Neural progenitor cell (in vitro differentiated cells): ENCODE results near the gene ANAPC4. TPM values are rescaled to one million over a fixed set of nuclear protein-coding genes. Genes with fewer than 3 reads are reported as not detected.

ENCODE experiments used
- DNase-seq: peaks from one replicate; pipeline ENCODE4 v3.0.0-alpha.2; 2016; ENCODE audit warnings: low spot score
- H2AFZ ChIP-seq: fragments of 200-600 bp; sonication (generic); replicated peaks from 2 replicates; pipeline ENCODE4 v1.6.1; 2016; ENCODE audit warnings: antibody characterized with exemption
- H3F3A ChIP-seq: fragments of 200-600 bp; sonication (generic); 2 replicates; pipeline ENCODE4 v1.6.1; 2016; ENCODE audit warnings: antibody characterized with exemption, low read depth
- H3K27ac ChIP-seq: fragments of 200-600 bp; sonication (generic); 2 replicates; pipeline ENCODE4 v1.5.1; 2016; ENCODE audit warnings: mild to moderate bottlenecking
- H3K27me3 ChIP-seq: fragments of 200-600 bp; sonication (generic); 2 replicates; pipeline ENCODE4 v1.6.1; 2016; ENCODE audit warnings: mild to moderate bottlenecking, moderate library complexity
- H3K36me3 ChIP-seq: fragments of 200-600 bp; sonication (generic); 2 replicates; pipeline ENCODE4 v1.5.1; 2016
- H3K4me1 ChIP-seq: fragments of 200-600 bp; sonication (generic); 2 replicates; pipeline ENCODE4 v1.6.1; 2016; ENCODE audit warnings: mixed run types
- H3K4me2 ChIP-seq: fragments of 200-600 bp; sonication (generic); 2 replicates; pipeline ENCODE4 v1.6.1; 2016
- H3K4me3 ChIP-seq: fragments of 200-600 bp; sonication (generic); 2 replicates; pipeline ENCODE4 v1.5.1; 2016
- H3K79me2 ChIP-seq: fragments of 200-600 bp; sonication (generic); 2 replicates; pipeline ENCODE4 v1.6.1; 2016; ENCODE audit warnings: low read depth
- H3K9ac ChIP-seq: fragments of 200-600 bp; sonication (generic); 2 replicates; pipeline ENCODE4 v1.6.1; 2016
- H3K9me3 ChIP-seq: fragments of 200-600 bp; sonication (generic); 2 replicates; pipeline ENCODE4 v1.5.1; 2016; ENCODE audit warnings: low read depth
- H4K20me1 ChIP-seq: fragments of 200-600 bp; sonication (generic); 2 replicates; pipeline ENCODE4 v1.6.1; 2016; ENCODE audit warnings: low read depth
- H3K27ac Mint-ChIP-seq: 3 replicates; pipeline ENCODE4 v1.8.0; 2021; ENCODE audit warnings: mixed read lengths
- H3K27me3 Mint-ChIP-seq: 2 replicates; pipeline ENCODE4 v1.8.0; 2022; ENCODE audit warnings: low read depth, mild to moderate bottlenecking, inconsistent platforms, moderate library complexity, mixed read lengths; ENCODE audit not compliant: insufficient read depth
- H3K36me3 Mint-ChIP-seq: 3 replicates; pipeline ENCODE4 v1.8.0; 2021; ENCODE audit warnings: mixed read lengths
- H3K4me1 Mint-ChIP-seq: 3 replicates; pipeline ENCODE4 v1.8.0; 2021; ENCODE audit warnings: mixed read lengths
- H3K4me3 Mint-ChIP-seq: 3 replicates; pipeline ENCODE4 v1.8.0; 2021; ENCODE audit warnings: mild to moderate bottlenecking, moderate library complexity, mixed read lengths
- H3K9me3 Mint-ChIP-seq: 3 replicates; pipeline ENCODE4 v1.8.0; 2020; ENCODE audit warnings: mixed read lengths
- CTCF ChIP-seq: fragments of 200-600 bp; sonication (generic); IDR thresholded peaks from 2 replicates; pipeline ENCODE4 v1.5.1; 2017; ENCODE audit warnings: antibody characterized with exemption, mild to moderate bottlenecking
- EZH2 ChIP-seq: fragments of 200-600 bp; sonication (generic); IDR thresholded peaks from 2 replicates; pipeline ENCODE4 v1.6.1; 2017; ENCODE audit warnings: antibody characterized with exemption, mild to moderate bottlenecking, moderate library complexity
- EZH2phosphoT487 ChIP-seq: fragments of 200-600 bp; sonication (generic); IDR thresholded peaks from 2 replicates; pipeline ENCODE4 v1.6.1; 2017; ENCODE audit warnings: antibody characterized with exemption
- total RNA-seq: library from RNA; depleted of rRNA; stranded (reverse); fragments of >200 nt; gene quantifications from 2 replicates; pipeline ENCODE4 v1.2.3, GENCODE V29; 2015; ENCODE audit warnings: low replicate concordance

The ANAPC4 gene
- total RNA-seq, 1 donor from 2014 or later, result 55.1 TPM

DNA sequence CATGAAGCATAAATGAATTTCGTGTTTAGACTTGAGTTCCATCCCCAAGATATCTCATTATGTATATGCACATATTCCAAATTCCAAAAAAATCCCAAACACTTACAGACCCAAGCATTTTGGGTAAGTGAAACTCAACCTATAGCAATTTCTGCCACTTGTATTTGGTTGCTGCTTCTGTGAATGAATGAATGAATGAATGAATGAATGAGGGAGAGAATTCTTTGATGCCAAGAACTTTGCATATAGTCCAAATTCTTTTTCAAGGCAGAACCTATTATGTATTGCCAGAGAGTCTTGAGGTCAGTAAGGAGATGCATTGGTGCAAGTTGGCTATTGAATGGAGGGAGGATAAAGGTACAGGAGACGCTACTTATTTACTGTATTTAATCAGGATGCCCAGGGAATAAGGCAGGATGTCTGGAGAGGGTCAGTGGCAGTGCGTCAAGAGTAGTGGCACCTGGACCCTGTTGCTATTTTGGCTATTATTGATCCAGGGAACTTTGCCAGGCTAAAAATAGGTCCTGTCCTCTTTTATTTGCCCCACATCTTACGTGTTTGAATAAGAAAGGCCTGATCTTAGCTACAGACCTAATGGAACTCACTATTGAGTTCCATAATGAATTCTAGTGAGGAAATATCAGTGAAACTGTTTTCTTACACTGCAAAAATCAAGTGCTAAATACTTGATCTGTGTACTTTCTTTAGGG, 33.9 kb downstream of the ANAPC4 start:
- H3K9ac ChIP-seq, result no peak overlapping the region
- H3K4me2 ChIP-seq, result no peak overlapping the region
- no peaks in the 10 kb centered on the region for H3K4me1 ChIP-seq
- no peak overlapping the region for H3K27ac Mint-ChIP-seq
- H3K4me1 Mint-ChIP-seq, result no peaks in the 10 kb centered on the region
- H3F3A ChIP-seq, result no peaks in the 10 kb centered on the region
- no peaks in the 10 kb centered on the region for H3K9me3 Mint-ChIP-seq
- H3K27ac ChIP-seq, result no peak overlapping the region
- no peak overlapping the region for H3K4me3 Mint-ChIP-seq
- no peak for DNase-seq
- H3K36me3 Mint-ChIP-seq, result peaks cover 15% of the 10 kb centered on the region
- TF ChIP-seq EZH2phosphoT487 (no peak), CTCF (no peak), EZH2 (no peak)
- H2AFZ ChIP-seq, result no peak overlapping the region
- H3K9me3 ChIP-seq, result no peaks in the 10 kb centered on the region
- no peaks in the 10 kb centered on the region for H3K27me3 ChIP-seq
- peaks cover 47% of the 10 kb centered on the region for H3K36me3 ChIP-seq
- H3K79me2 ChIP-seq, result no peaks in the 10 kb centered on the region
- no peaks in the 10 kb centered on the region for H4K20me1 ChIP-seq
- H3K4me3 ChIP-seq, result no peak overlapping the region
- no peaks in the 10 kb centered on the region for H3K27me3 Mint-ChIP-seq

GRCh38 chr4:25413261-25413660, 36.2 kb downstream of the ANAPC4 start:
- Mint-ChIP-seq H3K27ac (no peak overlapping the region), H3K9me3 (no peaks in the 10 kb centered on the region), H3K36me3 (peaks cover 19% of the 10 kb centered on the region), H3K27me3 (no peaks in the 10 kb centered on the region), H3K4me1 (no peaks in the 10 kb centered on the region), H3K4me3 (no peak overlapping the region)
- DNase-seq, result no peak
- Histone ChIP-seq H3K4me2 (no peak overlapping the region), H3F3A (no peaks in the 10 kb centered on the region), H3K9ac (no peak overlapping the region), H3K9me3 (no peaks in the 10 kb centered on the region), H3K4me3 (no peak overlapping the region), H3K27me3 (no peaks in the 10 kb centered on the region), H4K20me1 (no peaks in the 10 kb centered on the region), H3K79me2 (no peaks in the 10 kb centered on the region), H3K4me1 (no peaks in the 10 kb centered on the region), H3K27ac (no peak overlapping the region), H2AFZ (no peak overlapping the region), H3K36me3 (peaks cover 40% of the 10 kb centered on the region)
- TF ChIP-seq EZH2phosphoT487, result no peak
- TF ChIP-seq CTCF, result no peak
- no peak for TF ChIP-seq EZH2

DNA sequence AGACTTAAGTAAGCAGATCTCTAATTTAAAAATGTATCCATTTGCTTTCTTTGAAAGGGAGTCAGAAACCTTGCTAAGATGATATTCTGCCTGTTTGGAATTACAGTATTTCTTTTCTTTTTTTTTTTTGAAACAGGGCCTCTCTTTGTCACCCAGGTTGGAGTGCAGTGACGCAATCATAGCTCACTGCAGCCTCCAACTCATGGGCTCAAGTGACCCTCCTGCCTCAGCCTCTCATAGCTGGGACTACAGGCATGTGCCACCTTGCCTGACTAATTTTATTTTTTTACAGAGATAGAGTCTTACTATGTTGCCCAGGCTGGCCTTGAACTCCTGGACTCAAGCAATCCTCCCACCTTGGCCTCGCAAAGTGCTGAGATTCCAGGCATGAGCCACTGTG, 40.0 kb downstream of the ANAPC4 start:
- no peak overlapping the region for H3K4me3 Mint-ChIP-seq
- no peaks in the 10 kb centered on the region for H3K9me3 ChIP-seq
- TF ChIP-seq EZH2 (no peak), CTCF (no peak), EZH2phosphoT487 (no peak)
- H3K27ac Mint-ChIP-seq, result no peak overlapping the region
- H3K4me2 ChIP-seq, result no peak overlapping the region
- H2AFZ ChIP-seq, result no peak overlapping the region
- H3K27me3 ChIP-seq, result no peaks in the 10 kb centered on the region
- H3K79me2 ChIP-seq, result no peaks in the 10 kb centered on the region
- no peaks in the 10 kb centered on the region for H3K4me1 Mint-ChIP-seq
- no peaks in the 10 kb centered on the region for H4K20me1 ChIP-seq
- no peak for DNase-seq
- H3K9me3 Mint-ChIP-seq, result no peaks in the 10 kb centered on the region
- H3K36me3 Mint-ChIP-seq, result peaks cover 9% of the 10 kb centered on the region
- no peaks in the 10 kb centered on the region for H3F3A ChIP-seq
- no peak overlapping the region for H3K4me3 ChIP-seq
- H3K36me3 ChIP-seq, result peaks cover 35% of the 10 kb centered on the region
- H3K27ac ChIP-seq, result no peak overlapping the region
- no peaks in the 10 kb centered on the region for H3K27me3 Mint-ChIP-seq
- H3K9ac ChIP-seq, result no peak overlapping the region
- no peaks in the 10 kb centered on the region for H3K4me1 ChIP-seq
